ENCODE measurements around the gene NOD1.
"Not testable (repeated sequence)": the region's sequence is repeated elsewhere in the genome, so short reads cannot be mapped to it uniquely, and the experiment has no call there.

NOD1 gene

GRCh38 chr7:30424506-30424905 lies 54.1 kb downstream of the NOD1 start:
- no peak for TF ChIP-seq CTCF (conservative IDR thresholded peaks at IDR 0.05; ENCODE audit: low read depth, low read length)
- DNase-seq (ENCODE audit: low read depth): no peak

GRCh38 chr7:30423788-30424505 lies 54.6 kb downstream of the NOD1 start:
- TF ChIP-seq CTCF (conservative IDR thresholded peaks at IDR 0.05; ENCODE audit: low read depth, low read length): no peak
- no peak overlapping the region for H3K4me3 ChIP-seq (ENCODE audit: low read length)
- DNase-seq (ENCODE audit: low read depth): no peak

More at GRCh38 chr7:30424506-30424905, 54.1 kb downstream of the NOD1 start:
- no peak overlapping the region for H3K4me3 ChIP-seq (ENCODE audit: low read length)

GRCh38 chr7:30422922-30423321 lies 55.7 kb downstream of the NOD1 start:
- peak; percentile 54 for DNase-seq (ENCODE audit: low read depth)
- no peak overlapping the region for H3K4me3 ChIP-seq (ENCODE audit: low read length)
- TF ChIP-seq CTCF (conservative IDR thresholded peaks at IDR 0.05; ENCODE audit: low read depth, low read length): no peak

GRCh38 chr7:30421647-30422196 lies 56.9 kb downstream of the NOD1 start:
- H3K4me3 ChIP-seq (ENCODE audit: low read length): no peak overlapping the region
- no peak for DNase-seq (ENCODE audit: low read depth)
- TF ChIP-seq CTCF (conservative IDR thresholded peaks at IDR 0.05; ENCODE audit: low read depth, low read length): no peak

GRCh38 chr7:30420662-30421061 lies 57.9 kb downstream of the NOD1 start:
- no peak for DNase-seq (ENCODE audit: low read depth)
- no peak for TF ChIP-seq CTCF (conservative IDR thresholded peaks at IDR 0.05; ENCODE audit: low read depth, low read length)
- no peak overlapping the region for H3K4me3 ChIP-seq (ENCODE audit: low read length)

- not testable (repeated sequence) for H3K4me3 ChIP-seq (ENCODE audit: low read length); DNase-seq (ENCODE audit: low read depth)
Observed at GRCh38 chr7:30420080-30420479, 58.5 kb downstream of the NOD1 start.

GRCh38 chr7:30413864-30414263 lies 64.7 kb downstream of the NOD1 start:
- DNase-seq (ENCODE audit: low read depth): no peak
- no peak for TF ChIP-seq CTCF (conservative IDR thresholded peaks at IDR 0.05; ENCODE audit: low read depth, low read length)
- H3K4me3 ChIP-seq (ENCODE audit: low read length): no peak overlapping the region

Data from retinal pigment epithelial cell (primary cell).